AG09309 (cell line): ENCODE data around the gene DYNLT1.
"Not testable (repeated sequence)": the region's sequence is repeated elsewhere in the genome, so short reads cannot be mapped to it uniquely, and the experiment has no call there.

Source experiments
- DNase-seq: peaks from one replicate; pipeline ENCODE4 v3.0.0-alpha.2; 2010; ENCODE audit warnings: low read depth
- H3K4me3 ChIP-seq: 2 replicates; pipeline ENCODE4 v1.5.1; 2011; ENCODE audit warnings: mild to moderate bottlenecking, low read depth, low read length, moderate library complexity; ENCODE audit not compliant: control insufficient read depth
- CTCF ChIP-seq: IDR thresholded peaks from 2 replicates; pipeline ENCODE4 v1.5.1; 2011; ENCODE audit warnings: mild to moderate bottlenecking, low read depth, low read length, inconsistent platforms; ENCODE audit not compliant: insufficient read depth, control insufficient read depth; ENCODE audit errors: missing control alignments

Gene DYNLT1

GRCh38 chr6:158620963-158621693, 23.4 kb downstream of the DYNLT1 start:
- H3K4me3 ChIP-seq: no peak overlapping the region
- no peak for TF ChIP-seq CTCF
- DNase-seq: no peak

GRCh38 chr6:158619922-158620801, 24.4 kb downstream of the DYNLT1 start:
- H3K4me3 ChIP-seq: no peak overlapping the region
- TF ChIP-seq CTCF: no peak
- DNase-seq: no peak

GRCh38 chr6:158618289-158618688, 26.3 kb downstream of the DYNLT1 start:
- DNase-seq, H3K4me3 ChIP-seq: not testable (repeated sequence)

- H3K4me3 ChIP-seq, DNase-seq: not testable (repeated sequence)
These were observed 29.9 kb downstream of the DYNLT1 start for GRCh38 chr6:158614606-158615005.

GRCh38 chr6:158611541-158612370, 32.8 kb downstream of the DYNLT1 start:
- TF ChIP-seq CTCF: no peak
- no peak overlapping the region for H3K4me3 ChIP-seq
- no peak for DNase-seq

- DNase-seq: no peak
- TF ChIP-seq CTCF: no peak
- no peak overlapping the region for H3K4me3 ChIP-seq
These were observed 33.5 kb downstream of the DYNLT1 start for GRCh38 chr6:158611039-158611438.

GRCh38 chr6:158610319-158610968, 34.1 kb downstream of the DYNLT1 start:
- TF ChIP-seq CTCF: no peak
- DNase-seq: no peak
- H3K4me3 ChIP-seq: no peak overlapping the region
